Measurements from ENCODE around the gene CLDN7.

Gene CLDN7

DNA sequence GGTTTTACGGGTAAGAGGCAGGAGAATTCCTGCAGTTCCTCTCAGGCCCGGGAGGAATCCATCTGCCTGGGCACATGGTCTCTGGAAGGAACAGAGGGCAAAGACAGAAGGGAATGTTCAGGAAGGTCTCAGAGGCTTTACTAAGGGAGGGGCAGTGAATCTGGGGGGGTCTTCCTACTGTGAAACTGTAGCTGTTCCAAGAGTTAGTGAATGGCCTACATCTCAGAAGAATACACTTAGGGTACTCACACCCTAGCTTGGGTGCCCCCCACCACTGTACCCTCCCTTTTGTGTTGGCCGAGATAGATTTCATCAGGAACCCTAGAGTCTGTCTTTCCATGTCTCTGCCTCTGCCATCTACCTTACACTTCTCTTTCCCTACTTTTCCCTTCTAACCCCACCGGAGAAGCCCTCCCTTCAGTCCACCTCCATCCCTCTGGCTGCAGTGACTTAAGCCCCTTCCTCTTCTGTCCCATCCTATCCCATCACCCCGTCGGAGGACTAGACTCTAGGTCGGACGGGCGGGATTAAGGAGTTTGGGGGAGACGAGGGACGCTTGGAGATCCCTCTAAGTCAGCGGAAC is 43.0 kb downstream of the CLDN7 start:
- no peak for DNase-seq (ENCODE audit: low spot score)

DNA sequence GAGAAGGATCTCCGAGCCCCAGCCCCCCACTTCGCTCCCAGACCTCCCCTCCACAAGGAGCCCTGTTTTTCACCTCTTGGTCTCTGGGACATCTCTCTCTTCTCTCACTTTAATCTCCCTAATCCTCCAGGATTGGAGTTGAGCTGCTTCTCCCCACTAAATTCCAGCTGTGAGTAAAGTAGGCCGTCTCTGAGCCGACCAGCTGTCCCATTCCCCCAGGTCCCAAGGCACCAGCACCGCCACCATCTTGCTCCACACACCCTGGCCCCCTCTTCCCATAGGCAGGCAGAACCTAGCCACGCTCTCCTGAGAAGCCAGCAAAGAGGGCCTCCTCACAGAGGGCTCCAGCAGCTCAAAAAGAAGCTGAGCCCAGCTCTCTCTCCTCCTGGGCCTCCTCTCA is 43.5 kb downstream of the CLDN7 start:
- no peak for DNase-seq (ENCODE audit: low spot score)

DNA sequence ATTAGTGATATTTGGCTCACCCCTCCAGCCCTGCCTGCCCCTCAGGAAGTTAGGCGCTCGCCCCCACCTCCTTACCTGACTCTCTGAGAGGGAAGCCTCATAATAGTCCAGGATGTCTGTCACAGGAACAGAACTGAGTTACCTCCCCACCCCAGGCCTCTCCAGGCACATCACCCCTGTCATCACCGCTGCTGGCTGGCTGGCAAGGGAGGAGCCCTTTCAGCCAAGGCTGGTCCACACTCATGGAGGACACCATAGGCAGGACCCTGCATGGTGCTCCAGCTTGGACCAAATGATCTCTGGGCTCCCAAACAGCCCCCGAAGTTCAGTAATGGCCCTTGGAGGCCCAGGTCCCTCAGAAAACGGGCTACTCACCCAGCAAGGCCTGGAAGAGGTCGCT is 44.1 kb downstream of the CLDN7 start:
- DNase-seq (ENCODE audit: low spot score), result no peak

DNA sequence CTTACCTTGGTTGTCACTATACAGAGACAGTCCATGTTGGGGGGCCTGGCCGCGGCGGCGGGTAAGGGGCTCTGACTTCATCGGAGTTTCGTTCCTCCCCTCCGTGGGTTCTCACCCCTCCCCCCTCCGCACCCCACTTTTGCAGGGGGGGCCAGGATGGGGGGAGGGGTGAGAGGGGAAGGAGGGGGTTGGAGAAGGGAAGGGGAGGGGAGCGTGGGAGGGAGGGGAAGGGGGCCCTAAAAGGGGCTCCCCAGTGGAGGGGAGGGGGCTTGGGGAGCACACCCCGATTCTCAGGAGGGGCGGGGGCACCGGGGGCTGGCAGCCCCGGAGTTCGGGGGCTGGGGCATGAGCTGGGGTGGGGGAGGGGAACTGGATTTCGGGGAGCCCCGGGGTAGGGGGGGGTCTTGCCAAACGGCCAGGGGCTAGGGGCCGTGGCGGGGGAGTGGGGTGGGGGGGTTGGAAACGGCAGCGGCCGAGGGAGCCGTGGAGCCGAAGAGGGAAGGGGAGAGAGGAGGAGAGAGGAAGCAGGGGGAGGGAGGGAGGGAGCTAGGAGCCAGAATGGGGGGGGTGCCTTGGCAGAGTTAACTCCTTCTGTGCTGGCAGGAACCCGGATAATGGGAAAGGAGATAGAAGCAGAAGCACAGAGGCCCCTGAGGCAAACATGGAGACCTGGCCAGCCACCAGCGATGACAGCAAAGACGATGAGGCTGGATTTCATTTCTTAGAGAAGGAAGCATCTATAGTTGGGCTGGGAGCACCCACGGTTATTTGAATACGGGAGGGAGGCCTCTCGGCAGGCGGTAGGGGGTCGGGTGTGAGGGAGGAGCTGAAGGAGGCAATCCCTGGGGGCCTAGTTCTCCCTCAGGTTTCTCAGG is 44.9 kb downstream of the CLDN7 start:
- DNase-seq (ENCODE audit: low spot score), result no peak

DNA sequence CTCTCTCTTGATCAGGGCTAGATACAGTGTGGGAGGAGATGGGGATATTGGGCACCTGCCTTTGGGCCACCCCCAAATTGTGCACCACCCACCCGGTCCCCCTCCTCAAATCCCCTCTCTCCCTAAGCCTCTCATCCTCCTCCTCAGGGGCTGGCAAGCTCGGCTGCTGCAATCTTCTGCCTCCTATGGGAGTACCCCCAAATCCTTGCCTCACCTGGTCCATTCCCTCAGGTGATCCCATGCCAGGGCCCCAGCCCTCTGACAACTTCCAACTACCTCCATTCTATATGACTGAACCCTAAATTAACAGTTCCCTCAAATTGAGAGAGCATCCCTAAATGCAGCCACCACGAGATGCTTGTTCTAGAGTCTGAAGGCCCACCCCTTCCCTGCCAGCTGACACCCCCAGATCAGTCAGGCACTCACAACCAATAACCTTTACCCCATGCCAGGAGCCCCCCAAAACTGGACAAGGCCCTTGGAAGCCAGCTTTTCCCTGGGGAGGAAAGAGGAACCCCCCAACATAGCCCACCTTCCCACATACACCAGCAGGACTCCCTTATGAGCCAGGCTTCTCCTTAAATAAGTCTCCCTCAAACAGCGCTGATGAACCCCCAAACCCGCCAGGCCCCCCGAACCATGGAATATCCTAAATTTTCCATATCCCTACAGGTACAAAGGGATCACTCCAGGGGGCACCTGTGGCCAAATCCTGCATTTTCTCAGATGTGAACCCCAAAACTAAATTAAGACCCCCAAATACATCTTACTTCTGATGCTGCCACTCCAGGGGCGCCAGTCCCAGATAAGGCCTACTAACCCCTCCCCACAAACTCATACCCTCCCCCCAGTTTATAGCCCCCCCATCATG is 45.8 kb downstream of the CLDN7 start:
- no peak for DNase-seq (ENCODE audit: low spot score)

DNA sequence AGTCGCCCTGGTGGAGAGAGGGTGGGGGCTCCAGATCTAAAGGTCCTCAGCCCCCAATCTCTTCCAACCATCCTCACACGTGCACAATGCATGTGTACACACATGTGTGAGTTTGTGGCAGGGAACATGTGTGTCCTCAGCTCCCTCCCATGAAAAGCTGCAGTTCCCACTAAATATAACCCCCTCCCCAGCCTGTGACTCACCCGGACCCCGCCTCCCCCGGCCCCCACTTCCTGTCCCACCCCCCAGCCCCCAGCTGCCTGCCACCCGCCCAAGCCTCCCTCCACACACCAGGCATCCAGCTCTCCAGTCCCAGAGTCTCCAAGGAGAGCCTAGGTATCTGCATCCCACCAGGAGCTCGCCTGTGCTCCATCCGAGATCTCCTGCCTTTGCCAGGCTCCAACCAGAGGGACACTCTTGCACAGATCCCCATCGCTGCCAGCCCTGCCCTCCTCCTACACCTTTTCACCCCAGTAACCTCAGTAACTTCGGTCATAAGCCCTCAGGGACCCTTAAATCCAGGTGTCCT is 46.6 kb downstream of the CLDN7 start:
- no peak for DNase-seq (ENCODE audit: low spot score)

DNA sequence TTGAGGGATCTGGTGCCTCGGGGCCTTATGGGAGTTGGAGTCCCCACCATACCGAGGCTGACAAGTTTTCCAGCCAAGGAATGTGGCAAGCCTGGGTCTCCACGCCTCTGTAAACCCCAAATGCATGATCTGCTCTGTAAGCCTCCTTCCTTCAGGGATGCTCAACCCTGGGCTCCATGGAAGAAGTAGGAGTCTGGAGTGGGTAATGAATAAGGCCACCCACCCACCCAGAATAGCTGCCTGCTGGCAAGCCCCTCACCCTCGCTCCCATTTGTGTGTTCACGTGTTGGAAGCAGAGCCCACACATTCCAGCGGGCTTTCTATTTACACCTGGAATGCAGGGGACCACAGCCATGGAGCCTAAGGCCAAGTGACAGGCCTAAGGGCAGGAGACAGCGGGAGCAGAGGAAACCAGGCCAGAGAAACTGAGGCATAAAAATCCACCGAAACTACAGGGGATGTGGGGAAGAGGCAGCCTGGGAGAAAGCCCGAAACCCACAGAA is 47.1 kb downstream of the CLDN7 start:
- no peak for DNase-seq (ENCODE audit: low spot score)

DNA sequence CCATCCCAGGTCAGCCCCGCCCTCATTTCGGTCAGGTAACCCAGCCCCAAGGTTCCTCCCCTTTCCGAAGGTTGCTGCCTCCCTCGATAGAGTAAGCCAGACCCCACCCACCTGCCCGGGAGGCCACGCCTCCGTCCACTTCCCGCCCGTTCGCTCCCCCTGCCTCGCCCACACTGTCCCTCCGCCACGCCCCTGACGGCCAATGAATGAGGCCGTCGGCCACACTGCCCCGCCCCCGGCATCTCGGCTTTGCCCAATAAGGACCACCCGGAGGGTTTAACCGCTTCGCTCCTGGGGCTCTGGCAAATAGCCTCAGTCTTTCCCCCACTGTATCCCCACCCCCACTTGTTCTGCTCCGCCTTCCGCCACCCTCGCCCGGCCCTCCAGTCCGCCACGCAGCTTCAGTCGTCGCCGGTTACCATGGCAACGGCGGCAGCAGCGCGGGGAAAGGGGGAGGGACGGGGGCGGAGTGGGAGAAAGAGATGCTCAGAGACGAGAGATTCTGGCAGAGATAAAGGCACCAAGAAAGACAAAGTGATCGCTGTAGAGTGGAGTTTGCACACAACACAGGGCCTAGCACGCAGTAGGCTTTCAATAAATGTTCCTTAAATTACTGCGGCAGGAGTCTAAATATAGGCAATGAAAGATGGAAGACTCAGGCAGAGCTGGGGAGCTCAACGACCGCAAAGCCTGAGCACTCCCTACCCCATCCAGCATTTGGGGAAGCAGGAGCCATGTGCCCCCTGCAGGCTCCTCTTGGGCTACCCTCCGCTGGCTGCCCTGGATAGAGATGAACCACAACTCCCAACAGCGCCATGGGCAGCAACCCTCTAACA is 47.8 kb downstream of the CLDN7 start:
- DNase-seq (ENCODE audit: low spot score), result peak; percentile 95

DNA sequence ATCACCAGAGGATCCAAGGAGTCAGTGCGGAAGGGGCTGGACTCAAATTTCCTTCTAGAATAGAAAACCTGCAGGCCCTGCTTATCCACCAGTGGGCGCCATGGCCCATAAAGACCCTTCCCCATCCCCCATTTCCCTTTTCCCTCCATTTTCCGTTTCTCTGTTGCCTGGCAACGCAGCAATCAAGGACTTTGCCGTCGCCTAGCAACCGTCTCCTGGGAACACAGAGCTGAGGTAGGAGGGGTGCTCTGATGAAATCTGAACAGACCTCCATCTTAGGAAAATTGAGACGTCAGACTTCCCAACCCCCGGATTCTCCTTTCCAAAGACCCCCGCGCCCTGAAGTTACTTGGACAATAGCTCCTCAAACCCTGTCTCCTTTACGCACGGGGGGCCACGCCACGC is 48.4 kb downstream of the CLDN7 start:
- no peak for DNase-seq (ENCODE audit: low spot score)

DNA sequence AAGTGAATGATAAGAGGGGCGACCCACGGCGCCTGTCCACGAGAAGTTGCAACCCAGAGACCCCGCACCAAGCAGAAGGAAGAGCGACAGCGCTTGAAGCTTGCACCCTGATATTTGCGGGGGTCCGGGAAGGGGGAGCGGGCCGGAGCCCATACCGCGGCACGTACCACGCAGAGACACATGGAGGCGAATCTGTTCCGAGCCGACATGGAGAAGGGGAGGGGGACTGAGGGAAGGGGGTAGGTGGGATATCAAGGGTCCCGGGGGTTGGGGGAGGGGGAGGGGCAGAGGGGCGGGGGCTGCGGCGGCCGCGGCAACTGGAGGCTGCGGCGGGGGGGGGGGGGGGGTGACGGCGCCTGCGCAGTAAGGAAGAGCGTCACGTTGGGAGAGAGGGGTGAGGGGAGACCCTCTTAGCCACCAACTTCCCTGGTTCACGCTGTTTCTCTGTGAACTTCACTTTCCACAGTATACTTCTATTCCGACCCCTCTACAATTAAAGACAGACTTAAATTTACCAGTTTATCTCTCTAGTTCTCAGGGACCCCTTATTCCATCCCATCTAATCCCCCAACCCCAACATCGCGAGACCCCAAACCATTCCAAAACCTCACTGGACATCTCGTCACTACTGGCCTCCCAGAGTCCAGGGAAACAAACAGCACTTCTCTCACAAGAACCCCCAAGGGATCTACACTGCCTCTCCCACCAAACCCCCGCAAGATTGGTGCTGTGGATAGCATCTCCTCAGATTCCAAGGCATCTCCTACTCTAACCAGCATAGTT is 50.6 kb downstream of the CLDN7 start:
- DNase-seq (ENCODE audit: low spot score), result no peak

Measured in globus pallidus (tissue), 1 donor.